ENCODE measurements around the gene SPAG5. TPM values are rescaled to one million over a fixed set of nuclear protein-coding genes. Genes with fewer than 3 reads are reported as not detected.

The SPAG5 gene
- total and polyA plus RNA-seq, 8 donors: 0.93 to 7.4 (median 2.1) TPM

DNA sequence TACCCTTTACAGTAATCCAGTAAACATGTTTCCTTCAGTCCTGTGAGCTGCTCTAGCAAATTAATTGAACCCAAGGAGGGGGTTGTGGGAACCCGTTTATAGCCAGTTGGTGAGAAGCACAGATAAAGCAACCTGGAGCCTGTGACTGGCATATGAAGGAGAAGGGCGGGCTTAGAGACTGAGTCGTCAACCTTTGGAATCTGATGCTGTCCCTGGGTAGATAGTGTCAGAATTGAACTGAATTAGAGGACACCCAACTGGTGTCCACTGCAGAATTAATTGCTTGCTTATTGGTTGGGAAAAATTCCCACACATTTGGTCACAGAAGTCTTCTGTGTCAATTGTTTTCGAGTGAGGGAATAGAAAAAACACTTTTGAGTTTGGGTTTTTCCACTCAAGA lies 28.0 kb upstream of the SPAG5 start:
- intact Hi-C loops (cut with DNase I): no loop called here
- no peak for DNase-seq
- no peaks in the 10 kb centered on the region for H3K9me3 ChIP-seq
- H3K27ac ChIP-seq: no peak overlapping the region
- H3K36me3 ChIP-seq: peaks cover 0 to 51% (median 13%) of the 10 kb centered on the region in 3 donors
- H3K27me3 ChIP-seq: no peaks in the 10 kb centered on the region
- FAIRE-seq: no peak
- ATAC-seq: no peak
- H3K4me1 ChIP-seq: no peaks in the 10 kb centered on the region
- 88 to 95% methylated on average over 4 of the region's 4 CpGs for WGBS, 2 donors
- H3K4me3 ChIP-seq: no peak overlapping the region
- TF ChIP-seq, protein P1, sequence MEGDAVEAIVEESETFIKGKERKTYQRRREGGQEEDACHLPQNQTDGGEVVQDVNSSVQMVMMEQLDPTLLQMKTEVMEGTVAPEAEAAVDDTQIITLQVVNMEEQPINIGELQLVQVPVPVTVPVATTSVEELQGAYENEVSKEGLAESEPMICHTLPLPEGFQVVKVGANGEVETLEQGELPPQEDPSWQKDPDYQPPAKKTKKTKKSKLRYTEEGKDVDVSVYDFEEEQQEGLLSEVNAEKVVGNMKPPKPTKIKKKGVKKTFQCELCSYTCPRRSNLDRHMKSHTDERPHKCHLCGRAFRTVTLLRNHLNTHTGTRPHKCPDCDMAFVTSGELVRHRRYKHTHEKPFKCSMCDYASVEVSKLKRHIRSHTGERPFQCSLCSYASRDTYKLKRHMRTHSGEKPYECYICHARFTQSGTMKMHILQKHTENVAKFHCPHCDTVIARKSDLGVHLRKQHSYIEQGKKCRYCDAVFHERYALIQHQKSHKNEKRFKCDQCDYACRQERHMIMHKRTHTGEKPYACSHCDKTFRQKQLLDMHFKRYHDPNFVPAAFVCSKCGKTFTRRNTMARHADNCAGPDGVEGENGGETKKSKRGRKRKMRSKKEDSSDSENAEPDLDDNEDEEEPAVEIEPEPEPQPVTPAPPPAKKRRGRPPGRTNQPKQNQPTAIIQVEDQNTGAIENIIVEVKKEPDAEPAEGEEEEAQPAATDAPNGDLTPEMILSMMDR (IDR thresholded peaks at IDR 0.05): no peak

GRCh38 chr17:28624148-28624547 lies 25.3 kb upstream of the SPAG5 start:
- no peaks in the 10 kb centered on the region for H3K9me3 ChIP-seq
- peaks cover 0 to 65% (median 20%) of the 10 kb centered on the region in 3 donors for H3K36me3 ChIP-seq
- 87 to 96% methylated on average over 2 of the region's 2 CpGs for WGBS, 2 donors
- H3K27me3 ChIP-seq: no peaks in the 10 kb centered on the region
- H3K4me3 ChIP-seq: no peak overlapping the region
- TF ChIP-seq, protein P1 (IDR thresholded peaks at IDR 0.05): no peak
- ATAC-seq: no peak
- no peak overlapping the region for H3K27ac ChIP-seq
- no peak for DNase-seq
- intact Hi-C loops (cut with DNase I): no loop called here
- no peaks in the 10 kb centered on the region for H3K4me1 ChIP-seq
- FAIRE-seq: no peak

- Histone ChIP-seq H3K27me3 (no peaks in the 10 kb centered on the region), H3K4me3 (no peak overlapping the region), H3K27ac (no peak overlapping the region), H3K9me3 (no peaks in the 10 kb centered on the region), H3K36me3 (peaks cover 0 to 68% (median 24%) of the 10 kb centered on the region in 3 donors), H3K4me1 (no peaks in the 10 kb centered on the region)
- ATAC-seq (no peak), DNase-seq (no peak), FAIRE-seq (no peak)
- TF ChIP-seq, protein P1 (IDR thresholded peaks at IDR 0.05): no peak
- WGBS, 2 donors: 85 to 87% methylated on average over 4 of the region's 4 CpGs
- intact Hi-C loops (cut with DNase I): no loop called here
Measured at GRCh38 chr17:28623696-28624095, 24.9 kb upstream of the SPAG5 start.

GRCh38 chr17:28622186-28622585 lies 23.4 kb upstream of the SPAG5 start:
- H3K4me1 ChIP-seq: no peaks in the 10 kb centered on the region
- no peak for ATAC-seq
- TF ChIP-seq, protein P1 (IDR thresholded peaks at IDR 0.05): no peak

GRCh38 chr17:28620010-28620409 lies 21.2 kb upstream of the SPAG5 start:
- WGBS, 2 donors: 81% methylated on average over 2 of the region's 2 CpGs
- TF ChIP-seq, protein P1 (IDR thresholded peaks at IDR 0.05): no peak
- Histone ChIP-seq H3K4me3 (no peak overlapping the region), H3K4me1 (no peaks in the 10 kb centered on the region), H3K36me3 (peaks cover 0 to 87% (median 54%) of the 10 kb centered on the region in 3 donors), H3K9me3 (no peaks in the 10 kb centered on the region), H3K27me3 (no peaks in the 10 kb centered on the region), H3K27ac (no peak overlapping the region)
- intact Hi-C loops (cut with DNase I): no loop called here
- no peak for ATAC-seq
- DNase-seq: no peak
- no peak for FAIRE-seq

More at GRCh38 chr17:28622186-28622585, 23.4 kb upstream of the SPAG5 start:
- WGBS, 2 donors: 69 to 74% methylated on average over 3 of the region's 3 CpGs
- H3K4me3 ChIP-seq: no peak overlapping the region
- peaks cover 0 to 72% (median 38%) of the 10 kb centered on the region in 3 donors for H3K36me3 ChIP-seq
- DNase-seq (no peak), FAIRE-seq (no peak)
- no peaks in the 10 kb centered on the region for H3K9me3 ChIP-seq
- intact Hi-C loops (cut with DNase I): no loop called here
- no peak overlapping the region for H3K27ac ChIP-seq
- no peaks in the 10 kb centered on the region for H3K27me3 ChIP-seq
